GM19463 (cell line): ENCODE results near the gene CD2.

ENCODE experiments used
- ATAC-seq: cut with Tn5 transposase; IDR thresholded peaks from one replicate; pipeline ENCODE4 v1.9.1; 2021; ENCODE audit warnings: mild to moderate bottlenecking, moderate library complexity; ENCODE audit not compliant: unreplicated experiment

CD2 gene

GRCh38 chr1:116811321-116811720 lies 57.1 kb downstream of the CD2 start:
- no peak for ATAC-seq

- no peak for ATAC-seq
Observed at GRCh38 chr1:116814926-116815723, 60.9 kb downstream of the CD2 start.

GRCh38 chr1:116817582-116818064 lies 63.4 kb downstream of the CD2 start:
- no peak for ATAC-seq
